Measurements from ENCODE around the gene HSH2D.
A peak's percentile ranks its signal among the peaks of the same experiment; 100 is the strongest.
"Not testable (repeated sequence)": the region's sequence is repeated elsewhere in the genome, so short reads cannot be mapped to it uniquely, and the experiment has no call there.

HSH2D gene, protein sequence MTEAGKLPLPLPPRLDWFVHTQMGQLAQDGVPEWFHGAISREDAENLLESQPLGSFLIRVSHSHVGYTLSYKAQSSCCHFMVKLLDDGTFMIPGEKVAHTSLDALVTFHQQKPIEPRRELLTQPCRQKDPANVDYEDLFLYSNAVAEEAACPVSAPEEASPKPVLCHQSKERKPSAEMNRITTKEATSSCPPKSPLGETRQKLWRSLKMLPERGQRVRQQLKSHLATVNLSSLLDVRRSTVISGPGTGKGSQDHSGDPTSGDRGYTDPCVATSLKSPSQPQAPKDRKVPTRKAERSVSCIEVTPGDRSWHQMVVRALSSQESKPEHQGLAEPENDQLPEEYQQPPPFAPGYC

GRCh38 chr19:16143399-16144215, at the start of gene HSH2D:
Gene HSH2D (plus strand): TSS chr19:16143685. CDS start chr19:16148751, 5,066 bp downstream.
- no peak for DNase-seq (ENCODE audit: low spot score)

DNA sequence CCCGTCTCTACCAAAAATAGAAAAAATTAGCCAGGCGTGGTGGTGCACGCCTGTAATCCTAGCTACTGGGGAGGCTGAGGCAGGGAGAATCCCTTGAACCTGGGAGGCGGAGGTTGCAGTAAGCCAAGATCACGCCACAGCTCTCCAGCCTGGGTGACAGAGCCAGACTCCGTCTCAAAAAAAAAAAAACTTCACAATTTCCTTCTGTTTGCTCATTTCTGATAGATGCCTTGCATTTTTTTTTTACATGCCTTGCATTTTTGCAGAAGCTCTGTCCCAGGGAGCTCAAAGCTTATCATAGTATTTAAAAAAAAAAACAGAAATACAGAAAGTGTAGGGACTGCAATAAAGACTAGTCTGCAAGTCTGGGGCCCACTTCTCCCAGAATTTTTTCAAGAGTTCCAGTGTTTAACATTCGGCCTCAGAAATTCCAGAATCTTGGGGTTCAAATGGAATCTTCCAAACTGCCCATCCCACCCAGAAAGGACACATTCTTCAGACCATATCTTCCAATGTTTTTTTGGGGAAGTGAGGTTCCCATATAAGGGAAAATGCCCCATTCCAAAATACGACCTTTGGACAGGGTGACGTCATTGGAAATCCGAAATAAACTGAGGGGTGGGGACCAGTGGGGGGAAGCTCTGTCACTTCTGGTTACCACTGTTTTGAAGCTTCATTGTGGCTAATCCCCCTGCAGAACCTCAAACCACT, 49.0 kb upstream of the HSH2D start:
- no peak for DNase-seq (ENCODE audit: low spot score)

DNA sequence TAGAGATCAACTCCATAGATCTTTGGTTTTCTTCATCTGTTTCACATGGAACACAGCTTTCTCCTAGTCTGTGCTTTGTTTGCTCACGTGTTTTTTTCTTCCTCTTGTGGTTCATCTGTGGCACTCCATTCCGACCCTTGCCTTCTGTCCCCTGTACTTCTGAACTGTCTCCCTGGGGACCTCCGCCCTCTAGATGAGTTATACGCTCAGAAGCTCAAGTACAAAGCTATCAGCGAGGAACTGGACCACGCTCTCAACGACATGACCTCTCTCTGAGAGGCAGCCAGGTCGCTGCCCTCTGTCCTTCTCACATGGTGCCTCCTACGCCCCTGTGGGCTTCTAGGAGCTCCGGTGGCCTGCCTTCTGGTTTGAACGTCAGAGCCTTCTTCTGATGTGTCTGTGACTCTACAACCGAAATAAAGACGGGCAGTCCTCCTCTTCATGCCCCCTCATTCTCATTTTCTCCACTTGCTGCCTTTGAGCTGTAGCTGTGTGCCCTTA, 48.4 kb upstream of the HSH2D start:
- DNase-seq (ENCODE audit: low spot score) = no peak

DNA sequence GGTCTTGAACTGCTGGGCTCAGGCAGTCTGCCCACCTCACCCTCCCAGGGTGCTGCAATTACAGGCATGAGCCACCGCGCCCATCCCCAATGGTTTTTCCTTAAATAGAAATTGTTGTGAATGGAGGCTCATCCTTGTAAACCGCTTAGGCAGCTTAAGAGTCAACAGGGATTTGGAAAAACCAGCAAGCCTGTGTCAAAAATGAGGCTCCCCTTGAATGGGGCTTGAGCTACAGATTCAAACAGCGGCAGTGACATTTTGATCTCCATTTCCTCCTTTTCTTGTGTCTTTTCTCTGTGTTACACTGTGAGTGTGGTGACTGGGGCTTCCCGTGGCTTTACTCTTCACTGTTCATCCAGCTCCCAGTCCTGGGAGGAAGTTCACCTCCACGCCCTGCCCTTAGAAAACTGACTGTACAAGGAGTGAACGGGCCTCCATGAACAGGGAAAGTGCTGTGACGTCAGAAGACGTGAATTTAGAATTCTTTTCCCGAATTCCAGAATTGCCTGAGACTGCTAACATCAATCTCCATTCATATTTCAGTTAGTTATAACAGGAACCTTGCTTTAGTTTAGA, 47.1 kb upstream of the HSH2D start:
- DNase-seq (ENCODE audit: low spot score) = no peak

DNA sequence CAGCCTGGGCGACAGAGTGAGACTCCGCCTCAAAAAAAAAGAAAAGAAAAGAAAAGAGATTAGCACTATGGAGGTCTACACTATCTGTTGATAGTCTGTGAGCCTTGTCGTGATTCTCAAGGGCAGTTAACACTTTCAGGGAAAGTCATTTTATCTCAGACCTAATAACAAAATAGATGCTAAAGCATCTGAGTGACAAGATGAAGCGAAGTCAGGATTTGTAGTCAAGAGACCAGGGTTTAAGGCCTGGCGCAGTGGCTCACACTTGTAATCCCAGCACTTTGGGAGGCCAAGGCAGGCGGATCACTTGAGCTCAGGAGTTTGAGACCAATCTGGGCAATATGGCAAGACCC, 45.1 kb upstream of the HSH2D start:
- DNase-seq (ENCODE audit: low spot score) = no peak

GRCh38 chr19:16098821-16099220, 44.7 kb upstream of the HSH2D start:
- no peak for DNase-seq (ENCODE audit: low spot score)

DNA sequence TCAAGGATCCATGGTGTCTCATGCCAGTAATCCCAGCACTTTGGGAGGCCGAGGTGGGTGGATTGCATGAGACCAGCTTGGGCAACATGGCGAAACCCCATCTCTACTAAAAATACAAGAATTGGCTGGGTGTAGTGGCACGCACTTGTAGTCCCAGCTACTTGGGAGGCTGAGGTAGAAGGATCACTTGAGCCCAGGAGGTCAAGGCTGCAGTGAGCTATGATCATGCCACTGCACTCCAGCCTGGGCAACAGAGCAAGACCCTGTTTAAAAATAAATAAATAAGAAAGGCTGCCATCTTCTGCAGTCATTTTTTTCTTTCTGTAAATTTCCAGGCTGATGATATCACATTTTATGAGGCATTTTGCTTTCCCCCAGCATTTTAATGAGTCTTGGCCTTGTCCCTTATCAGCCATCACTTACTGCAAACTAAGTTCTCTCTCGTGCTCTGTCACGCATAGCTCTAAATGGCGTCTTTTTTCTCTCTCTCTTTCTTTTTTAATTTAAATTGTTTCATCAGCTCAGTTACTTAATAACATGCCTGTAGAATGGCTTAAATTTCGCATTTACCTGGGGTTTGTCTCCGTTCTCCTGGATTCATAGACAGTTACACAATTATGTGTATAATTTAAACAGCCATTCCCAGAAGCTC, 44.0 kb upstream of the HSH2D start:
- not testable (repeated sequence) for DNase-seq (ENCODE audit: low spot score)

DNA sequence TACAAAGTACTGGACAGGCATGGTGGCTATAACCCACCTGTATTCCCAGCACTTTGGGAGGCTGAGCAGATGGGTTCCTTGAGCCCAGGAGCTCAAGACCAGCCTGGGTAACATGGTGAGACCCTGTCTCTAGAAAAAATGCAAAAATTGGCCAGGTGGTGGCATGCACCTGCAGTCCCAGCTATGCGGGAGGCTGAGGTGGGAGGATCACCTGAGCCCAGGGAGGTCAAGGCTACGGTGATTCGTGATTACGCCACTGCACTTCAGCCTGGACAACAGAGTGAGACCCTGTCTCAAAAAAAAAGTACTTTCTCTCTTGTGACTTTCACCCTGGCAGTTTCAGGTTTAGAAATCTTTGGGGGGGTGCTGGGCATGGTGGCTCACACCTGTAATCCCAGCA, 43.0 kb upstream of the HSH2D start:
- no peak for DNase-seq (ENCODE audit: low spot score)

GRCh38 chr19:16104722-16105121, 38.8 kb upstream of the HSH2D start:
- DNase-seq (ENCODE audit: low spot score) = no peak

- peak; percentile 59 for DNase-seq (ENCODE audit: low spot score)
Measured at GRCh38 chr19:16106121-16106520, 37.4 kb upstream of the HSH2D start.

GRCh38 chr19:16111160-16111908, 32.2 kb upstream of the HSH2D start, which contains the start of gene RAB8A:
Gene RAB8A (plus strand): TSS chr19:16111889. CDS start chr19:16111902, 13 bp downstream.
- DNase-seq (ENCODE audit: low spot score) = peak; percentile 99

- no peak for DNase-seq (ENCODE audit: low spot score)
Measured at GRCh38 chr19:16111909-16112752, 31.4 kb upstream of the HSH2D start.

DNA sequence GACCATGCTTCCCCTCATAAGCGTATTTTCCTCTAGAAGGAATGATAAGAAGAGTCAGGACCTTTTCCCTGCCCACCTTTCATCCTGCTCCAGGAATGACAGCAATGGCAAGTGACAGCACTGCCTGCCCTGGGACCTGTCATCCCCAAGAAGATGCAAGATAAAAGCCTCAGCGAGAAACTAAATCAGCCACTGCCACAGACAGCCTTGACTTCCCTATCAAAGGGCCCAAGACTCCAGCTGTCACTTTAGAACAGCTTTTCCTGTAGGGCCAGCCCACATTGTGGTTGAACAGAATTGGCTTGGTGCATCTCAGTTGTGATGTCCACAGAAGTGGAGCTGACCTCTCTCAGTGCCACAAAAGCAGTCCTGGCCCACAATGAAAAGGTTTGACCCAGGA, 30.7 kb upstream of the HSH2D start:
- no peak for DNase-seq (ENCODE audit: low spot score)

GRCh38 chr19:16113727-16114126, 29.8 kb upstream of the HSH2D start:
- DNase-seq (ENCODE audit: low spot score) = peak; percentile 70

DNA sequence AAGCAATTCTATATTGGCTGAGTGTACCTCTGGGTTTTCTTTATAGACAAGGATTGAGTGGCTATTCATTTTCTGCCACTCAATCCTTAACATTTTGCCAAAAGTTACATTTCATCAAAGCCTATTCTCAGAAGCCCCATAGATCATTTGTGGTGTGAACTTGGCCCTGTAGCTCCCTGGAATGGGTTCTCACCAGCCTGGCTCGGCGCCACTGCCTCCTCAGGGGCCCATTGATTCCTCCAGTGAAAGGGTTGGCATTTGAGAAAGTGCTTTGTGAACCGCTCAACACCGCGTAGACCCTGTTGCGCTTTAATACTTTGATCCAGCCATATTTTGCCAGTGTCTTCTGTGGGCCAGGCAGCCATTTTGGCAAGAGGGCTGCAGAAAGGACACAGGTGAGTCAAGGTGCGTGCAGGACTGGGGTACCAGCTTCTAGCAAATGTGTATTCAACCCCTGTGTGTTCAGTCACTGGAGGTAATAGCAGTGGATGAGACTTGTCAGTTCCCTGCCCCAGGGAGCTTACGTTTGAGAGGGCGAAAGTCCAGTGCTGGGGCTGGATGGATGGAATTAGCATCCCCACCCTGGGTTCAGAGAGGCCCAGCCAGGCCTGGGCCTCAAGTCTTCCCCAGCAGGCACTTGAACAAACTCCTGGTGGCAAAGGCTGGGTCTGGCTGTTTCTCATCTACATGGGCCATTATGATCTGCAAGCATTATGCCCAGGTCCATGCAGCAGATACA, 28.0 kb upstream of the HSH2D start:
- peak; percentile 71 for DNase-seq (ENCODE audit: low spot score)

GRCh38 chr19:16116067-16116466, 27.4 kb upstream of the HSH2D start:
- no peak for DNase-seq (ENCODE audit: low spot score)

DNA sequence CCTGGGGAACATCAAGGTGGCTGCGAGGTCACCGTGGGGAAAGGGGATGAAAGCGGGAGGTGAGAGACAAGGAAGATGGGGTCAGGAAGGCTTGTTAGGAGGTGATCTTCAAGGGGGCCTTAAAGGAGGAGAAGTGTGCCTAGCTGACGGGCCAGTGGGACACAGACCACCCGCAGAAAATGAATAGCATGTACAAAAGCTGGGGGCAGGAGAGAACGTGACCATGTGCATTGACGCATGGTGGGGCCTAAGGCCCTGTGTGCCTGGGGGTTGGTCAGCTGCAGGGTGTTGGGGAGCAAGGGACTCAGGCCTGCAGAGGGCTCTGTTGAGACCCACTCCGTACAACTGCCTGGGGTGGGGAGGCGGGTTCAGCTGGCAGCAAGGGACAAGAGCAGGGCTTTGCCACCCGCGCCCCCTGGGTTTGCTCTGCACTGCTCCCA, 25.9 kb upstream of the HSH2D start:
- DNase-seq (ENCODE audit: low spot score) = no peak

- DNase-seq (ENCODE audit: low spot score) = peak; percentile 61
Measured at GRCh38 chr19:16118489-16119033, 24.9 kb upstream of the HSH2D start.

Measured in pons (tissue), 1 donor.